ENCODE data around the gene CYS1.

- TF ChIP-seq POLR2A (IDR thresholded peaks at IDR 0.05) (no peak), CTCF (IDR thresholded peaks at IDR 0.05) (no peak), POLR2AphosphoS5 (IDR thresholded peaks at IDR 0.05) (no peak)
These were observed 72.0 kb downstream of the CYS1 start for GRCh38 chr2:10007921-10008808.

All from breast epithelium (tissue), 3 donors.